H9 (cell line): Measurements from ENCODE around the gene CLIC6. TPM values are rescaled to one million over a fixed set of nuclear protein-coding genes. Genes with fewer than 3 reads are reported as not detected.

Experiments
- DNase-seq: peaks from one replicate; pipeline ENCODE4 v3.0.0-alpha.2; 2017
- H2AFZ ChIP-seq: one replicate; pipeline ENCODE4 v1.6.1; 2013; ENCODE audit warnings: mild to moderate bottlenecking, low read length, control low read depth, moderate library complexity
- H2AK5ac ChIP-seq: 2 replicates; pipeline ENCODE4 v1.6.1; 2013; ENCODE audit warnings: low read length, control low read depth, mixed read lengths; ENCODE audit not compliant: insufficient read length
- H2BK120ac ChIP-seq: one replicate; pipeline ENCODE4 v1.6.1; 2013; ENCODE audit warnings: low read depth, mild to moderate bottlenecking, low read length, control low read depth, inconsistent platforms; ENCODE audit not compliant: poor library complexity, severe bottlenecking
- H2BK12ac ChIP-seq: 2 replicates; pipeline ENCODE4 v1.6.1; 2013; ENCODE audit warnings: low read length, control low read depth, mixed read lengths, low read depth; ENCODE audit not compliant: insufficient read length
- H2BK15ac ChIP-seq: 2 replicates; pipeline ENCODE4 v1.6.1; 2013; ENCODE audit warnings: low read depth, low read length, control low read depth
- H2BK20ac ChIP-seq: one replicate; pipeline ENCODE4 v1.6.1; 2013; ENCODE audit warnings: low read depth, mild to moderate bottlenecking, low read length, control low read depth, inconsistent platforms; ENCODE audit not compliant: poor library complexity, severe bottlenecking
- H2BK5ac ChIP-seq: 2 replicates; pipeline ENCODE4 v1.6.1; 2013; ENCODE audit warnings: low read length, control low read depth, mixed read lengths; ENCODE audit not compliant: insufficient read length
- H3K14ac ChIP-seq: 2 replicates; pipeline ENCODE4 v1.6.1; 2013; ENCODE audit warnings: low read length, control low read depth; ENCODE audit not compliant: insufficient read depth
- H3K18ac ChIP-seq: 2 replicates; pipeline ENCODE4 v1.6.1; 2013; ENCODE audit warnings: low read depth, mild to moderate bottlenecking, mixed read lengths, low read length, control low read depth; ENCODE audit not compliant: insufficient read length
- H3K23ac ChIP-seq: 2 replicates; pipeline ENCODE4 v1.6.1; 2013; ENCODE audit warnings: low read length, control low read depth, mixed read lengths, low read depth; ENCODE audit not compliant: insufficient read length
- H3K23me2 ChIP-seq: 2 replicates; pipeline ENCODE4 v1.6.1; 2013; ENCODE audit warnings: low read depth, mild to moderate bottlenecking, mixed read lengths, low read length, control low read depth; ENCODE audit not compliant: insufficient read length, poor library complexity, severe bottlenecking
- H3K27ac ChIP-seq: 2 replicates; pipeline ENCODE4 v1.5.1; 2013; ENCODE audit warnings: low read length, control low read depth, mixed read lengths, low read depth; ENCODE audit not compliant: insufficient read length
- H3K27me3 ChIP-seq: 2 replicates; pipeline ENCODE4 v1.6.1; 2013; ENCODE audit warnings: low read length, control low read depth, inconsistent platforms; ENCODE audit not compliant: insufficient read depth
- H3K4ac ChIP-seq: 2 replicates; pipeline ENCODE4 v1.6.1; 2013; ENCODE audit warnings: low read depth, mild to moderate bottlenecking, control low read depth, inconsistent platforms, low read length, moderate library complexity
- H3K4me1 ChIP-seq: 2 replicates; pipeline ENCODE4 v1.6.1; 2013; ENCODE audit warnings: low read length, control low read depth, inconsistent platforms; ENCODE audit not compliant: insufficient read depth
- H3K4me2 ChIP-seq: 2 replicates; pipeline ENCODE4 v1.6.1; 2013; ENCODE audit warnings: low read length, control low read depth, mixed read lengths; ENCODE audit not compliant: insufficient read length, insufficient read depth
- H3K56ac ChIP-seq: 2 replicates; pipeline ENCODE4 v1.6.1; 2013; ENCODE audit warnings: low read depth, mild to moderate bottlenecking, mixed read lengths, low read length, control low read depth; ENCODE audit not compliant: insufficient read length
- H3K79me1 ChIP-seq: 2 replicates; pipeline ENCODE4 v1.6.1; 2013; ENCODE audit warnings: low read depth, mild to moderate bottlenecking, moderate library complexity, low read length, control low read depth, inconsistent platforms; ENCODE audit not compliant: insufficient read depth, poor library complexity, severe bottlenecking
- H3K79me2 ChIP-seq: 2 replicates; pipeline ENCODE4 v1.6.1; 2013; ENCODE audit warnings: low read length, control low read depth, inconsistent platforms; ENCODE audit not compliant: insufficient read depth
- H3K9ac ChIP-seq: 2 replicates; pipeline ENCODE4 v1.6.1; 2013; ENCODE audit warnings: low read length, control low read depth, mixed read lengths; ENCODE audit not compliant: insufficient read length; ENCODE audit errors: extremely low read depth
- H3K9me3 ChIP-seq: one replicate; pipeline ENCODE4 v1.6.1; 2013; ENCODE audit warnings: low read depth, low read length, inconsistent platforms; ENCODE audit not compliant: control insufficient read depth
- H3T11ph ChIP-seq: one replicate; pipeline ENCODE4 v1.6.1; 2013; ENCODE audit warnings: mild to moderate bottlenecking, low read length, control low read depth, inconsistent platforms
- H4K20me1 ChIP-seq: one replicate; pipeline ENCODE4 v1.6.1; 2013; ENCODE audit not compliant: control insufficient read depth, insufficient read length, insufficient read depth
- H4K5ac ChIP-seq: 2 replicates; pipeline ENCODE4 v1.6.1; 2013; ENCODE audit warnings: low read depth, mild to moderate bottlenecking, mixed read lengths, low read length, control low read depth; ENCODE audit not compliant: insufficient read length
- H4K8ac ChIP-seq: replicated peaks from 2 replicates; pipeline ENCODE4 v1.6.1; 2013; ENCODE audit warnings: low read length, control low read depth, mixed read lengths, low read depth; ENCODE audit not compliant: insufficient read length
- H4K91ac ChIP-seq: 2 replicates; pipeline ENCODE4 v1.6.1; 2013; ENCODE audit warnings: low read depth, mild to moderate bottlenecking, moderate library complexity, mixed read lengths, low read length, control low read depth; ENCODE audit not compliant: insufficient read length
- H3K27ac Mint-ChIP-seq, 3 experiments: 2 replicates in 2 of 3; 3 replicates in 1 of 3; pipeline ENCODE4 v1.8.0; 2020 to 2021; ENCODE audit warnings: mixed read lengths in 3 of 3, mild to moderate bottlenecking in 1 of 3, moderate library complexity in 1 of 3
- H3K27me3 Mint-ChIP-seq: 2 replicates; pipeline ENCODE4 v1.8.0; 2021; ENCODE audit warnings: low read depth, mild to moderate bottlenecking, moderate library complexity, mixed read lengths
- H3K36me3 Mint-ChIP-seq, 3 experiments: 2 replicates in 2 of 3; 3 replicates in 1 of 3; pipeline ENCODE4 v1.8.0; 2020 to 2021; ENCODE audit warnings: low read depth in 3 of 3, mixed read lengths in 3 of 3; ENCODE audit not compliant: insufficient read depth in 1 of 3
- H3K4me1 Mint-ChIP-seq, 2 experiments: 2 replicates each; pipeline ENCODE4 v1.8.0; 2020; ENCODE audit warnings: mixed read lengths in 2 of 2
- H3K4me3 Mint-ChIP-seq, 2 experiments: 2 replicates in 1 of 2; 3 replicates in 1 of 2; pipeline ENCODE4 v1.8.0; 2020 to 2021; ENCODE audit warnings: mild to moderate bottlenecking in 2 of 2, mixed read lengths in 2 of 2, moderate library complexity in 1 of 2
- H3K9me3 Mint-ChIP-seq, 2 experiments: 2 replicates in 1 of 2; 3 replicates in 1 of 2; pipeline ENCODE4 v1.8.0; 2020; ENCODE audit warnings: mild to moderate bottlenecking in 2 of 2, mixed read lengths in 2 of 2, moderate library complexity in 1 of 2
- CTCF ChIP-seq: fragments of 200-600 bp; sonication (generic); conservative IDR thresholded peaks from 3 replicates; pipeline ENCODE4 v1.8.0; 2021; ENCODE audit warnings: antibody characterized with exemption, mild to moderate bottlenecking
- WGBS: extraction: QIAGEN DNeasy Blood & Tissue Kit; methylation state at CpG from one replicate; pipeline ENCODE4 v1.1.7; 2013; ENCODE audit warnings: missing lambda C conversion rate, low lambda C conversion rate, mixed read lengths; ENCODE audit not compliant: insufficient read length; ENCODE audit errors: extremely low coverage; 5-methylcytosine and 5-hydroxymethylcytosine counted together
- total RNA-seq: library from RNA; stranded (reverse); gene quantifications from 2 replicates; pipeline ENCODE4 v1.2.1, GENCODE V29; 2021

Gene CLIC6
- total RNA-seq, 1 experiment from 2014 or later, result 1.3 TPM

- Histone ChIP-seq H3K23me2 (no peaks in the 10 kb centered on the region), H3K18ac (no peak overlapping the region), H4K91ac (no peak overlapping the region), H3K56ac (no peak overlapping the region), H4K5ac (no peak overlapping the region), H2AFZ (no peak overlapping the region), H3K4me1 (no peaks in the 10 kb centered on the region), H4K8ac (no peak overlapping the region), H3K27ac (no peak overlapping the region), H3K27me3 (no peaks in the 10 kb centered on the region), H3K14ac (no peak overlapping the region), H2BK5ac (no peak overlapping the region), H3K79me1 (no peaks in the 10 kb centered on the region), H3K79me2 (no peaks in the 10 kb centered on the region), H3K9me3 (no peaks in the 10 kb centered on the region), H2BK20ac (no peak overlapping the region), H2AK5ac (no peak overlapping the region), H3K23ac (no peak overlapping the region), H2BK15ac (no peak overlapping the region), H3K4ac (no peak overlapping the region), H3K9ac (no peak overlapping the region), H3K4me2 (no peak overlapping the region), H3T11ph (no peak overlapping the region), H4K20me1 (no peaks in the 10 kb centered on the region), H2BK120ac (no peak overlapping the region), H2BK12ac (no peak overlapping the region)
- WGBS, result no CpG with 5 or more reads among the region's 9 CpGs
- H3K9me3 Mint-ChIP-seq, result peaks cover 0 to 3% of the 10 kb centered on the region in 2 experiments; a peak in 2 of 5 replicates
- H3K4me1 Mint-ChIP-seq, result no peaks in the 10 kb centered on the region
- H3K27ac Mint-ChIP-seq, result no peak overlapping the region
- H3K27me3 Mint-ChIP-seq, result peaks cover 12% of the 10 kb centered on the region
- DNase-seq, result no peak
- TF ChIP-seq CTCF, result no peak
- H3K36me3 Mint-ChIP-seq, result no peaks in the 10 kb centered on the region
- no peak overlapping the region for H3K4me3 Mint-ChIP-seq
Observed at GRCh38 chr21:34743285-34743684, 74.5 kb downstream of the CLIC6 start.
